Cardiac fibroblast (primary cell): ENCODE measurements around the gene PCDHGB7.
A peak's percentile ranks its signal among the peaks of the same experiment; 100 is the strongest.

ENCODE experiments used
- DNase-seq, 2 donors: peaks; one replicate each; pipeline versions ENCODE4 v3.0.0 to v3.0.0-alpha.2; 2010; ENCODE audit warnings: low read depth in 2 of 2
- H3K4me3 ChIP-seq, 2 donors: replicated peaks in 1 of 2; 1 replicate in 1 of 2; 2 replicates in 1 of 2; pipeline ENCODE4 v1.5.1; 2011; ENCODE audit warnings: low read depth in 2 of 2, low read length in 2 of 2, mild to moderate bottlenecking in 2 of 2, moderate library complexity in 1 of 2
- CTCF ChIP-seq: IDR thresholded peaks from one replicate; pipeline ENCODE4 v1.5.1; 2011; ENCODE audit warnings: low read depth, mild to moderate bottlenecking, low read length, inconsistent platforms

The PCDHGB7 gene

GRCh38 chr5:141417494-141418172 is at the start of gene PCDHGB7:
Gene PCDHGB7 (plus strand): TSS chr5:141417677. CDS start chr5:141417860, 183 bp downstream.
- peak within 1 kb of the TSS; percentile 44 to 54 for H3K4me3 ChIP-seq
- DNase-seq: peak; percentile 86 to 88
- TF ChIP-seq CTCF: peak; percentile 86

- H3K4me3 ChIP-seq: peak within 1 kb of the TSS; percentile 30 to 38
- TF ChIP-seq CTCF: peak; percentile 52
- peak; percentile 66 to 73 for DNase-seq
Measured at GRCh38 chr5:141369994-141370848, 47.3 kb upstream of the PCDHGB7 start, which contains the start of gene PCDHGB3. Gene PCDHGB3 (plus strand): TSS chr5:141370242. CDS start chr5:141370395, 153 bp downstream.

GRCh38 chr5:141371572-141372475 is 45.7 kb upstream of the PCDHGB7 start:
- no peak for TF ChIP-seq CTCF
- DNase-seq: no peak
- no peak overlapping the region for H3K4me3 ChIP-seq

- peak; percentile 40 to 66 for DNase-seq
- TF ChIP-seq CTCF: peak; percentile 70
- H3K4me3 ChIP-seq: peak within 1 kb of the TSS; percentile 40 to 48
Measured at GRCh38 chr5:141373673-141374317, 43.7 kb upstream of the PCDHGB7 start, which contains the start of gene PCDHGA6. Gene PCDHGA6 (plus strand): TSS chr5:141373891. CDS start chr5:141374084, 193 bp downstream.

- no peak for DNase-seq
- no peak overlapping the region for H3K4me3 ChIP-seq
- TF ChIP-seq CTCF: no peak
Measured at GRCh38 chr5:141374627-141375026, 42.9 kb upstream of the PCDHGB7 start.
